GM23248 (cell line): ENCODE data around the gene KIF26A.

Source experiments
- EZH2 ChIP-seq: fragments of 200-600 bp; sonication (generic); IDR thresholded peaks from 2 replicates; pipeline ENCODE4 v1.6.1; 2018; ENCODE audit warnings: antibody characterized with exemption, mild to moderate bottlenecking; ENCODE audit not compliant: insufficient read depth, poor library complexity, severe bottlenecking
- EZH2phosphoT487 ChIP-seq: fragments of 200-600 bp; sonication (generic); IDR thresholded peaks from 2 replicates; pipeline ENCODE4 v1.6.1; 2018; ENCODE audit warnings: antibody characterized with exemption, moderate library complexity, mild to moderate bottlenecking, low read depth; ENCODE audit not compliant: insufficient read depth

DNA sequence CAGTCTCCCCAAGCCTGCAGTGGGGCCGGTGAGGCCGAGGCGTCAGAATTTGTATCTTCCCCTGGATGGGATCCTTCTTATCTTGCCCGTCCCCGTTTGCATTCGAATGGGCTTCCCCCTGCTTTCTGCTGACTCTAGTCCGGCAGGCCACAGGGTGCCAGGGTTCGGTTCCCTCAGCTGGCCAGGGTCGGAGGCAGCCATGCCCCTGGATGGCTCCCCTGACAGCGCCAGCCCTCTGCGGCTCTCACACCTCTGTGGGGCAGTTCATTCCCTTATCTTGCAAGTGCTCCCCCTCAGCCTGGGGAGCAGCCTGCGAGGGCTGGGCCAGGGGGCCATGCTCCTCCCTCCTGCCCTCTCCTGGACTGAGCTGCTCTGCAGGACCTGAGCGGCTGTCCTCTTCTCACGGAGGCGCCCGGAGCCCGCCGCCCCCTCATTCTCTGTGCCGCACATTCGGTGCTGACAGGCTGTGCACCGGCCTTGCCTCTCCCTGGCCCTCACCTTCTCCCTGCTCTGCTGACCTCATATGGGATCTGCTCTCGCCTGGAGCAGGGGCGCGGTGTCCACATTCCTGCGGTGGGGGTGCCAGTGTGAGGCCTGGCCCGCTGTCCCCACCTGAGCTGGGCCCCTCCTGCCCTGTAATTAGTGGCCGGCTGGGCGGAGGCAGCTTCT is 32.8 kb downstream of the KIF26A start:
- TF ChIP-seq EZH2 (no peak), EZH2phosphoT487 (no peak)
